Left hindlimb (tissue), 1 donor: ENCODE results near the gene CAPZB.

ENCODE experiments used
- DNase-seq: peaks from one replicate; pipeline ENCODE4 v3.0.0-alpha.2; 2018

The CAPZB gene

GRCh38 chr1:19496527-19496874, 11.2 kb upstream of the CAPZB start:
- DNase-seq = no peak

DNA sequence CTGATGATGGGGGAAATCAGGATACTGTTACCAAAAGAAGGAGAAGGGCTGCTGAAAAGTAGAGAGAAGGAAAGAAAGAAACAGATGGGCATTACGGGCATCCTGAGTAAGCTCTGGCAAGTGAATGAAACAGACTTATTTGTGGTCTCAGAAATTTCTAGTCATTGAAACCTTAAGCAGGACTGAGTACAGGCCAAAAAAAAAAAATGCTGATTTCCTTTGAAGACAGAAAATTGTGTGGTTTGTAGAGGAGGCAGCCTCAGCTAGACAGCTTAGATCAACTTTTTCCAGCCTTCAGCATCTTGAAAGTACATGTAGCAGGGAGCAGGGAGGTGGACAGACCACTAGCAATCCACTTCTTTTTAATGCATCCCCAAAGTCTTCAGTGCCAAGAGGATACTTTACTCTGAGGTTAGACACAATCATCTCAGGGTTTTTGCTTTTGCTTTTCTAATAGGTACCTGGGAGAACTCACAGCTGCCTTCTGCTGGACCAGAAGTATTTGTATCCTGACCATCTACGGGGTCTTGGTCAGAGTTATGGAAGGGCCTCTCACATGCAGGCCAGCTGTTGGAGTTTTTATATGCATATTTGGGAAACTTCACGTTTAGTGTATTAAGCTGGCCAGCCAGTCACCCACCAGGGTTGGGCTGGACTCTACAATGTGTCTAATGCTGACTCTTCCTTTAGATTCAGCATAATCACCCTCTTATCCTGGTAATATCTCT, 10.6 kb upstream of the CAPZB start:
- DNase-seq = peak; percentile 68

- no peak for DNase-seq
These were observed 9.8 kb upstream of the CAPZB start for GRCh38 chr1:19495000-19495656.

DNA sequence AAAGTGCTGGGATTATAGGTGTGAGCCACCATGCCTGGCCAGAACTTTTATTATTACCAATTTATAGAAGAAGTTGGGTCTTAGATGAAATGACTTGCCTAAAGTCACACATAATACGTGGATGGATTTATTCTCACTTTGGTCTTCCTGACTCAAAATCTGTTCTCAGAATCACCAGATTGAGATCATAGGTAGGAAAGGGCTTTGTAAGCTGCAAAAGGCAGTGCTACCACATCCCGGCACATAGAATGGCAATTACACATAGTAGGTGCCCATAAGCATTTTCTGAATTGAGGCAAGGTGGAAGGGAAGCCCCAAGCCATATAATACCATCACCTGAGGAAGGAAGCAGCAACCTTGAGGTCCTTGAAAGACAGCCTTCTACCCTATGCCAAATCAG, 8.2 kb upstream of the CAPZB start:
- no peak for DNase-seq

- no peak for DNase-seq
These were observed 4.7 kb upstream of the CAPZB start for GRCh38 chr1:19489996-19490395.

DNA sequence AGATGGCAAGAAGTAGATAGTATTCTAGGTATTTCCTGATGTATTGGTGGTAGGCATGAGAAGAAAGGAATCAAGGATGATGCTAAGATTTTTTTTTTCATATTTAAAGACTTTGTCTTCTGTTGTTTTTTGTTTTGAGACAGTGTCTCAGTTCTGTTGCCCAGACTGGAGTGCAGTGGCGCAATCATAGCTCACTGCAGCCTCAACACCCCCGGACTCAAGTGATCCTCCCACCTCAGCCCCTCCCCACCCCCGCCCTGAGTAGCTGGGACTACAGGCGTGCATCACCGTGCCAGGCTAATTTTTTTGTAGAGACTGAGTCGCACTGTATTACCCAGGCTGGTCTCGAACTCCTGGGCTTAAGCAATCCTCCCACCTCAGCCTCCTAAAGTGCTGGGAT, 2.8 kb upstream of the CAPZB start:
- DNase-seq = no peak

DNA sequence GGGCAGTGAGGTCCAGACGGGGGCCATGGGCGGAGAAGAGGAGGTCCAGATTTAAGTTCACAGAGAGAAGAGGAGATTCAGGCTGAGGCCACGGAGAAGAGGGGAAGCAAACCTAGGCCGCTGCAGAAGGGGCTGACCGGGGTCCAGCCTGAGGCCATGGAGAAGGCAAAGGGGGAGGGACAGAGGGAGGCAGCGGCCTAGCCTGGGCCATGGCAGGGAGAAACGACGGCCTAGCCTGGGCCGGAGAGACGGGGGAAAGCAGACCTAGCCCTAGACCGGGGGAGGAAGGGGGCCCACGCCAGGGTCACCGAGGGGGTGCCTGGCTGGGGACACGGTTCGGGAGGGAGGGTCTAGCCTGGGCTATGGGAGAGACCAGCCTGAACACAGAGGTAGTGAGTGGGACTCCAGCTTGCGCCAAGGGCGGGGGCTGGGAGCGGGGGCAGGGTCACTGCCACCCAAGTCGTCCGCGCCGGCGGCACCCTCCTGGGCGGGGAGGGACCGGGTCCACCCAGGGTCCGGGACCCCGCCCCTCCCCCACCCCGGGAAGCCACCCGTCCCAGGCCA, 459 bp downstream of the CAPZB start:
- DNase-seq = no peak

GRCh38 chr1:19484338-19484797, 971 bp downstream of the CAPZB start:
- peak; percentile 50 for DNase-seq

- no peak for DNase-seq
These were observed 1.6 kb downstream of the CAPZB start for GRCh38 chr1:19483691-19484090.

GRCh38 chr1:19483261-19483660, 2.1 kb downstream of the CAPZB start:
- no peak for DNase-seq

DNA sequence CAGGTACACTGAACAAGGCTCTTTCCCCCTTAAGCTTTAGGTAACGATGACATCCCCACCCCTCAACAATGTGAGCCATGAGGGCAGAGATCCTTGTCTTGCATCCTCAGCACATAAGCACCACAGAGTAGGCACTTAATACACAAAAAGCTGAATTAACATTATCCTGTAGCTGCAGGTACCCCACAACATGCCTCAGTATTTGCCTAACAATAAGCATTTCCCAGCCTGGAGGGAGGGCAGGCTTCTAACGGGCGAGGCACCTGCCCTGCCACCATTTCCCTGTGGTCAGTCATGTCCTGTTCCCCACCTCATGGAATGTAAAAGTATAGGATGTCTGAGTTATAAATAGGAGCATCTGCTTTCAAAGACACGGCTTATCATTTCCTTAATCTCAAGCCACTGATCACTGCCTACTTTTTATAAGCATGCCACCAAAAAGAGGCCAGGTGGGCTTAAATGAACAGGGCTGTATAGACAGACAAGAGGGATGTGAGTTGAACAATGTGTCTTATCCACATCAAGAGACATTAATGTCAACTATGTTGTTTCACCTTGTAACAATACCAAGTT, 3.4 kb downstream of the CAPZB start:
- DNase-seq = no peak

DNA sequence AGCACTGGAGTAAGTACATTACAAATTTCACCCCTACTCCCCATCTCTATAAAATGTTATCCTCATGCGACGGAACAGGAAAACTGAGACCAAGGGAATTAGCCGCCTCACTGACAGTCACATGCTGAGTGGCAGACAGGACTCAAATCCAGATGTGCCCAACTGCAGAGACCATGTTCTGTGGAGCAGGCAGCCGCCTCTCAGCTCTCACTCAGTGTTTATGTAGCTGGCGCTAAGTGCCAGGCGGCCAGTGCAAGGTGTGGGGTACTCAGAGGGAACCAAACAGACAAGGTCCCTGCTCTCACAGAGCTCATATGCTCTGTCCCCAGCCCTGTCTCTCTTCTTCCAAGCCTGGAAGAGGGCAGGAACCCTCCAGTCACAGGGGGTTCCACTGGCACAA, 5.1 kb downstream of the CAPZB start:
- DNase-seq = no peak

- no peak for DNase-seq
These were observed 5.8 kb downstream of the CAPZB start for GRCh38 chr1:19479351-19480120.

DNA sequence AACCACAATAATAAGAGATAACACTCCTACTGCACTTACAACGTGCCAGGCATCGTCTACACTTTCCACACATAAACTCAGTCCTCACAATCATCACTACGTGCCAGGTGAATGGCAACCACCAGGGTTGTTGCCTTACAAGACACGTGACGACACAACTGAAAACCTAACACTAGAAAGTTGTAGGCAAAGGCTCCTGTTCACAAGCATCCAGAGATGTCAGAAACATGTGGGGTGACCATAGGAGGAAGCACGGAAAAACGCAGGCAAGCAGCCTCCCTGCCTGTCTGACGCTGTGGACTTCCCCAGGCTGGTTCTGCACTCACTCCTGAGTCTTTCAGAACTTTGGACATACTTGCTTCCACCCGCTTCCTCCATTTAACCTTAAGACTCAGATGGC, 7.0 kb downstream of the CAPZB start:
- no peak for DNase-seq

- no peak for DNase-seq
These were observed 7.8 kb downstream of the CAPZB start for GRCh38 chr1:19477284-19478249.

GRCh38 chr1:19476450-19477190, 8.7 kb downstream of the CAPZB start:
- no peak for DNase-seq

GRCh38 chr1:19475296-19475695, 10.0 kb downstream of the CAPZB start:
- DNase-seq = no peak

- no peak for DNase-seq
These were observed 13.2 kb downstream of the CAPZB start for GRCh38 chr1:19472174-19472573.

DNA sequence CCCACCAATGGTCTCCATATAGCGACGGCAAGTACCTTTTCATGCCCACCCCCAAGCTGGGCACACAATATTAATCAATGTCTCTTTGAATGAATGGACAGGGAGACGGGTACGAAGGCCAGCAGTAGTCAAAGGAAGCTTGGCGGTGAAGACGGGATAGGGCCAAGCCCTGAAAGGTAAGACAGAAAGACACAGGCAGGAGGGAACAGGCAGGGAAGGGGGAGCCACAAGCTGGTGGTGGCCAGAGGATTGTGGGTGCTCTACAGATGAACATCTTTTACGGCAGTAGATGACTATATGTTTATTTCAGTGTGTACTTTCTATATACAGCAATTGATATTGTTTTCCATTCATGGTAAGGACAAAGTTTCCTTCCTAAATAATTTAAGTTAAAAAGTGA, 16.3 kb downstream of the CAPZB start:
- no peak for DNase-seq

GRCh38 chr1:19468397-19468956, 16.9 kb downstream of the CAPZB start:
- DNase-seq = no peak
